ENCODE results near the gene DENND5B.
"Not testable (repeated sequence)": the region's sequence is repeated elsewhere in the genome, so short reads cannot be mapped to it uniquely, and the experiment has no call there.

Gene DENND5B

DNA sequence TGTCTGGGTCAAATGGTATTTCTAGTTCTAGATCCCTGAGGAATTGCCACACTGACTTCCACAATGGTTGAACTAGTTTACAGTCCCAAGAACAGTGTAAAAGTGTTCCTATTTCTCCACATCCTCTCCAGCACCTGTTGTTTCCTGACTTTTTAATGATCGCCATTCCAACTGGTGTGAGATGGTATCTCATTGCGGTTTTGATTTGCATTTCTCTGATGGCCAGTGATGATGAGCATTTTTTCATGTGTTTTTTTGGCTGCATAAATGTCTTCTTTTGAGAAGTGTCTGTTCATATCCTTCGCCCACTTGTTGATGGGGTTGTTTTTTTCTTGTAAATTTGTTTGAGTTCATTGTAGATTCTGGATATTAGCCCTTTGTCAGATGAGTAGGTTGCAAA is 40.3 kb downstream of the DENND5B start:
- not testable (repeated sequence) for DNase-seq

DNA sequence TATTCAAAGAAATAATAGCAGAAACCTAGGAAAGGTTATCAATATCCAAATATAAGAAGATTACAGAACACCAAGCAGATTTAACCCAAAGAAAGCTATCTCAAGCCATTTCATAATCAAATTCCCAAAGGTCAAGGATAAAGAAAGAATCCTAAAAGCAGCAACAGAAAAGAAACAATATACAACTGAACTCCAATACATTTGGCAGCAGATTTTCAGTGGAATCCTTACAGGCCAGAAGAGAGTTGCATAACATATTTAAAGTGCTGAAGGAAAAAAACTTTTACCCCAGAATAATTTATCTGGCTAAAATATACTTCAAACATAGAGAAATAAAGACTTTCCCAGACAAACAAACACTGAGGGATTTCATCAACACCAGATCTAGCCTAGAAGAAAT is 54.3 kb downstream of the DENND5B start:
- no peak for DNase-seq

DNA sequence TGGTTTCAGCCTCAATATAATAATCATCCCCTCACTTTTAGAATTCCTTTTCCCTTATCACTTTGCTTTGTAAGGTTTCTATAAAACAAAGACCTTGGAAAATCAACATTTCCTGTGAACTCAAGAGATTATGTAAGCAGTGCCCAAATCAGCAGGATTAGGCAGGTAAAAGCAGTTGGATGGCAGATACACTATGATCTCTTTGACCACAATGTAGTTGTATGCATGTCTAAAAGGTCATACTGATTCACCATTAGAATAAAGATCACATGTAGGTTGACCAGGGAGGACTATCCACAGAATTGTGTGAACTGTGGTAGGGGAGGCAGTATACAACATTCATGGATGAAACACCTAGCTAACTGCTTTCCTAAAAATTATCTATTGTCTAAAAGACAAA is 57.5 kb downstream of the DENND5B start:
- DNase-seq: no peak

DNA sequence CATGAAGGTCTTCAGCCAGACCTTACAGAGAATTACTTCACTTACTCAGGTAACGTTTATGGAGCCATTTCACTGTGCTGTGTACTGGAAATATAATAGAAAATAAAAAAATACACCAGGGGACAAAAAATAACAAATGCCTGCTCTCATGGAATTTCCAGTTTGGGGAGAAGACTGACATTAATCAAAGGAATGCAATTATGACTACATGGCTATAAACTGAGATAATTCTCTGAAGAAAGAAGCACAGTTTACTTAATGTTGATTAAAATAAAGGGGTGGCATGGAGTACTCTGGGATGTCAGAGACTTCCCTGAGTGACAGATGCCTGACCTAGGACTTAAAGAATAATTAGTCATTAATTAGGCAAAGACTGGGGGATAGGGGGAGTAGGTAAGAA is 59.0 kb downstream of the DENND5B start:
- no peak for DNase-seq

DNA sequence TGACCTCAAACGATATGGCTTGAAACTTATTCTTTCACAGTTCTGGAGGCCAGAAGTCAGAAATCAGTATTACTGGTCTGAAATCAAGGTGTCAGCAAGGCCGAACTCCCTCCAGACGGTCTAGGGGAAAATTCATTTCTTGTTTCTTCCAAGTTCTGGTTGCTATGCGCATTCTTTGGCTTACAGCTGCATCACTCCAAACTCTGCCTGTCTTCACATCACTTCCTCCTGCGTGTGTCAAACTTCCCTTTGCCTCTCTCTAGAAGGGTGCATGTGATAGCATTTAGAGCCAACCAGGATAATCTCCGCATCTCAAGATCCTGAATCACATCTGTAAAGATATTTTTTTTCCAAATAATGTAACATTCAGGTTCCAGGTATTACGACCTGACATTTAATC is 62.8 kb downstream of the DENND5B start:
- DNase-seq: no peak

DNA sequence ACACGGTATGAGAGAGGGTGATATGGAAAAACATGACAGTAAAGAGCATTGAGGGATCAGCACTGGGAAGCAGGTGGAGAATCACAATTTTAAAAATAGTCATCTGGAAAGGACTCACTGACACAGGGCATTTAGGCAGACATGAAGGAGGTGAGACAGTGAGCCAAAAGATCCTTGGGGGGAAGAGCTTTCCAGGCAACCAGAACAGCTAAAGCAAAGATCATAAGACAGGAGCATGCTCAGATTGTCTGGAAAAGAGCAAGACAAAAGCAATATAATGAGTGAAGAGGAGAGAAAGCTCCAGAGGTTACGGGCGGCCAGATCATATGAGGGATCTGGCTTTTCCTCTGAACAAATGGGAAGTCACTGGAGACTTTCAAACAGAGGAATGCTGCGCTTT is 63.9 kb downstream of the DENND5B start:
- DNase-seq: no peak

DNA sequence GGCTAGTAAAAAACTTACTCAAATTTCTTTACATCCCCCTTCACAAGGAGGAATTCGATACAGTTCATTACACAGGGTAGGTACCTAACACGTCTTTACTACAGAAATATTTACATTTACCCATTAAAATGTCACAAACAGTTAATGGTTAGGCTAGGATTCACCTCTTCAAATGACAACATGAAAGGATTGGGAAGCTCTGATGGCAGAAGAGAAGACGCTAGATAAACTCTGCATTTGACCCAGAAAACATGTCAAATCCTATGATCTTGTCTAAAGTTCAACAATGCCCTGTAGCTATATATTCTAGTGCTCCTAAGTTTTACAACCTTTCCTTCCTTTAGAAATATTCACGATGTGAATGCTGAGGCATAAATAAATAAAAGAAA is 64.8 kb downstream of the DENND5B start:
- DNase-seq: no peak

DNA sequence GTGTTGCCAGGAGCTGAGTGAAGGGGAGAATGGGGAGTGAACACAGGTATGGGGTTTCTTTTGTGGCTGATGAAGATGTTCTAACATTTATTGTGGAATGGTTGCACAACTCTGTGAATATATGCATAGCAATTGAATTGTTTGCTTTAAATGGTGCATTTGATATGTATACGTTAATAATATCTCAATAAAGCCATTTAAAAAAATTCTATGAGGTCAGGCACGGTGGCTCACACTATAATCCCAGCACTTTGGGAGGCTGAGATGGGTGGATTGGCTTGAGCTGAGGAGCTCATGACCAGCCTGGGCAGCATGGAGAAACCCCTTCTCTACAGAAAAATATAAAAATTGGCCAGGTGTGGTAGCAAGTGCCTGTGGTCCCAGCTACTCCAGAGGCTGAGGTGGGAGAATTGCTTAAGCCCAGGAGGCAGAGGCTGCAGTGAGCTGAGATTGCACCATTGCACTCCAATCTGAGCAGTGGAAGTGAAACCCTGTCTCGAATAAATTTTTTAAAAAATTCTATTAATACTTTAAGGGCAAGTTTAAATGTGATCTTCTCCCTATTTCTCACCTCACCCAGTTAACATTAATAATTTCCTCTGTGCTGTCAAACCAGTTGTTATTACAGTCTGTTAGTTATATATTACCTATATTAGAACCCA is 65.3 kb downstream of the DENND5B start:
- DNase-seq: no peak

DNA sequence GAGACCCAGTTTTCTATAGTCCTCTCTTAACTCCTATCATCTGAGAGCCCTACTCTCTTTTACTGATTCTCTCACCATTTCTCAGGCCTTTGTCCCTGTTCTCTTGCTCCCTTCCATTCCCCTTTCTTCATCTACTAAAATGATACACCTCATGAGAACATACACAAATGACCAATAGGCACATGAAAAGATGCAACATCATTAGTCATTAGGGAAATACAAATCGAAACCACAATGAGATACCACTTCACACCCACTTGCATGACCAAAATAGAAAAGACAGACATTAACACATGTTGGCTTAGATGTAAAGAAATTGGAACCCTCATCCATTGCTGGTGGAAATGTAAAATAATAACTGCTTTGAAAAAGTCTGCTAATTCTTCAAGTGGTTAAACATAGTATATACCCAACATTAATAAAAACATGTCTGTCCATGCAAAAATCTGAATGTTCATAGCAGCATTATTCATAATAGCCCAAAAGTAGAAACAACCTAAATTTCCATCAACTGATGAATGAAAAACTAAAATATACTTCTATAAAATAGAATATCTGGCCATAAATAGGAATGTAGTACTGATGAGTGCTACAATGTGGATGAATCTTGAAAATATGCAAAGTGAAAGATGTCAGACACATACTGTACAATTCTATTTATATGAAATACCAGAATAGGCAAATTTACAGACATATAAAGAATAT is 66.0 kb downstream of the DENND5B start:
- DNase-seq: no peak

DNA sequence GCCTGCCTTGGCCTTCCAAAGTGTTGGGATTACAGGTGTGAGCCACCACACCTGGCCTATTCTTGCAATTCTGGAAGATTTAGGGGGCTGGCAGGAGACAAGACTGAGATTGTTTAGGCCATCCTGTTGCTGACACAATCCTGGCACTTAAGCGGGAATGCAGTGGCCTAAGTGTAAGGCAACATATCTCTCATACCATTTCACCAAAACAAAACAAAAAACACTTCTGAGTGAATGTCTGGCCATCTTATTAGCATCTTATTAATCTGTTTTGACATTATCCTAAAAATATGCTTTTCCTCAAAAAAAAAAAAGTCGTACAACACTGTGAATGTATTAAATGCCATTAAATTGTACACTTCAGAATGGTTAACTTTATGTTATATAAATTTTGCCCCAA is 67.6 kb downstream of the DENND5B start:
- DNase-seq: no peak

DNA sequence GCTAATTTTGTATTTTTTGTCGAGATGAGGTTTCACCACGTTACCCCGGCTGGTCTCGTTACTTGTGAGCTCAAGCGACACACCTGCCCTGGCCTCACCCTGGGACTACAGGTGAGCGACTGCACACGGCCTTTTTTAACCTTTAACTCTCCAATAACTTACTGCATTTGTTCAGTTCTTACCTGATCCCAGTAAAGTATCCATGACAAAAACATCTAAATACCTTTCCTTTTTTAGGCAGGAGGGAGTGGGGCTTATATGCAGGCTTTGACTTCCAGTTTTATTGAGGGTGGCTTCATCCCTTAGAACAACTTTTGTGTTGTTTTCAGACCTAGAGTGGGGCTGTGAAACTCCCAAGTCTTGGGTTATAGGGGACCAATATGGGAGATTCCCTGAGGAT is 68.3 kb downstream of the DENND5B start:
- DNase-seq: no peak

DNA sequence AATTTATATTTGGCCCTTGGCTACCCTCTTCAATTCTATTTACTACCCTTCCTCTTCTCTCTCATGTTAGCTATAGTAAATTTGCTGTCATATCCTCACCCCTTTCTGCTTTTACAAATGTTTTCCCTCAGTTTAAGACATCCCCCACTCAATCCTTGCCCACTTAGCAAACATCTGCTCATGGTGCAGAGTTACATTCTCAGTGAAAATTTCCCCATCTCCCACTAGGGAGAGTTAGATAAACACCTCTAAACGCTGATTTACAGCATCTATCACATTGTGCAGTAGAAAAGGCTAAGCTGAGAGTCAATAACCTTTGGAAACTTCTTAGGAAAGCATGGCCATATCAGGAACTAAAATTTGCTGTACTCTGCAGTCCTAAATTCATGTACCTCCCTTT is 69.0 kb downstream of the DENND5B start:
- DNase-seq: no peak

DNA sequence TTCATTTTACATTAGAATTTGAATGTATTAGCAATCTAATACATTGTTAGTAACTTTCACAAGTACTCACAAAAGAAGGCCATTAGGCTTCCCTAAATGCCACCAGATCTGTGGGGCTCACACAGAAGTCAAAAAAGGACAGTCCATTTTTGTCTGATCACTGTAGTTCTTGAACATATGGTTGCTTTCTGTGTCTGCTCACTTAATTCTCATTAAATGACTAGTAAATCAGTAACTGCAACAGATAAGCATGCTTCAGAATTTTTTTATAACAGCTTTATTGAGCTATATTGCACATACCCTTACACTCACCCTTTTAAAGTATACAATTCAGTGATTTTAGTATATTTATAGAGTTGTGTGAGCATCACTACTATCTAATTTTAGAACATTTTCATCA is 71.4 kb downstream of the DENND5B start:
- DNase-seq: no peak

DNA sequence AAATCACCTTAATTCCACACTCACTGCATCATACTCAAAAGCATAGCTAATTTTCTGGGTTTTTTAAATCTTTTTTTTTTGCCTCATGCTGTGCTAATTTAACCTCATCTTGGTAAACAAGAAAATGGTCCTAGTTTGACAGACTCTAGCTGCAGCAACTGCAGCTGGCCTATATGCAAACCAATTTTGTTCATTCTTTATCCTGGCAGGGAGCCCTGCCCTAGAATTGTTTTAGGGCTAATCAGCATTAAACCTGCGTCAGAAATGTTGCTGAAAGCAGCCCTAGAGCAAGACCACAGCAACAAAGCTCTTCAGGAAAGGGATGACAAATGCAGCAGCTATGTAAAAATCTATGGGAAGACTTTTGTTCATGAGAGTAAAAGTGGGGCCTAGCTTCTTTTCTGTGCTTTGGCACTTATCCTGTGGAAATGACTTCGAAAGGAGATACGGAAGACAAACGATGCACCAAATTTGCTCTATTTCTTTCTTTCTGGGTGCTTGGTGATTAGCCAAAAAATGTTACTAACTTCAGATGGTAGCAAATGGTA is 72.2 kb downstream of the DENND5B start:
- no peak for DNase-seq

DNA sequence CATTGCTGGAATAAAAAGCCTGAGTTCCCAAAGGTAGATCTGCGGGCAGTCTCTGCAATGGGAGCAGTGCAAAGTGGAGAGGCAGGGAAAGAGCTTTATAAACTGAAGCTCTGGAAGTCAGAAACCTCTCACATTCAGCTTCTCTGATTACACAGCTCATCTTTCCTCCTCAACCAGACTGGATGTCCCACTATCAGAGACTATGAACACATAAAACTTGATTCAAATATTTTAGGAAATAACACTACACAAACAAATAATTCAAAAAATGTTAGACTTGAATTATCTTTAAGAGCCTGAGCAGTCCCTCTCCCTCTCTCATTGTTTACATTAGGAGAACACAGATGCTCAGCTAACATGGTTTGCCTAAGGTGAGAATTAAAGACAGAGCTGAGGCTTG is 72.9 kb downstream of the DENND5B start:
- DNase-seq: no peak

DNA sequence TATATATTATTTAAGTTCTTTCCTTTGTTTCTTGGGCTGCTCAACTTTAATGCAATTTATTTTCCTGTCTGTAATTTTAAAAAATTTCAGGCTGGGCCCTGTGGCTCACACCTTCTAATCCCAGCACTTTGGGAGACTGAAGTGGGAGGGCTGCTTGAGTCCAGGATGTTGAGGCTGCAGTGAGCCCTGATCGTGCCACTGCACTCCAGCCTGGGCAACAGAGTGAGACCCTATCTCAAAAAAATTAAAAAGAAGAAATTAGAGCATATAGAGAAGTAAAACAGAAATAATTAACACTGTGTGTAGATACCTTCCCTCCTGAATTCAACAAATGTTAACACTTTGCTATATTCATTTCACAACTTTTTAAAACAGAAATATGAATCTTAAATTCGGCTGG is 74.2 kb downstream of the DENND5B start:
- DNase-seq: no peak

DNA sequence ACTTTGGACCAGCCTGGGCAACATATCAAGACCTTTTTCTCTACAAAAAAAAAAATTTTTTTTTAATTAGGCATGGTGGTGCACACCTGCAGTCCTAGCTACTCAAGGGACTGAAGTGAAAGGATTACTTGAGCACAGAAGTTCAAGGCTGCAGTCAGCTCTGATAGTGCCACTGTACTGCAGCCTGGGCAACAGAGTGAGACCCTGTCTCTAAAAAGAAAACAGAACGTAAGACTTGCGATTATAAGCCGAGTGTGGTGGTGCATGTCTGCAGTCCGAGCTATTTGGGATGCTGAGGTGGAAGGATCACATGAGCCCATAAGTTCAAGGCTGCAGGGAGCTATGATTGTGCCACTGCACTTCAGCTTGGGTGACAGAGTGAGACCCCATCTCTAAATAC is 76.0 kb downstream of the DENND5B start:
- DNase-seq: no peak

DNA sequence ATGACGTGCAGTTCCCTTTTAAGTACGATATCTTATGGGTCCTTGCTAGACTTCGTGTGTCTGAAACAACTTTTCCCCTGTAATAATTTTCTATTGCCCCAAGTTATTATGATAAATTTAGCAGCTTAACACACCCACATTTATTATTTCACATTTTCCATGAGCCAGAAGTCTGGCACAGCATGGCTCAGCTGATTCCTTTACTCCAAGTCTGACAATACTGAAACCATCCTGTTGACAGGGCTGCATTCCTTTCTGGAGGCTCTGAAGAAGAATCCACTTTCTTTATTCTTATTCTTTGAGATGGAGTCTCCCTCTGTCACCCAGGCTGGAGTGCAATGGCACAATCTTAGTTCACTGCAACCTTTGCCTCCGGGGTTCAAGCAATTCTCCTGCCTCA is 80.9 kb downstream of the DENND5B start:
- no peak for DNase-seq

DNA sequence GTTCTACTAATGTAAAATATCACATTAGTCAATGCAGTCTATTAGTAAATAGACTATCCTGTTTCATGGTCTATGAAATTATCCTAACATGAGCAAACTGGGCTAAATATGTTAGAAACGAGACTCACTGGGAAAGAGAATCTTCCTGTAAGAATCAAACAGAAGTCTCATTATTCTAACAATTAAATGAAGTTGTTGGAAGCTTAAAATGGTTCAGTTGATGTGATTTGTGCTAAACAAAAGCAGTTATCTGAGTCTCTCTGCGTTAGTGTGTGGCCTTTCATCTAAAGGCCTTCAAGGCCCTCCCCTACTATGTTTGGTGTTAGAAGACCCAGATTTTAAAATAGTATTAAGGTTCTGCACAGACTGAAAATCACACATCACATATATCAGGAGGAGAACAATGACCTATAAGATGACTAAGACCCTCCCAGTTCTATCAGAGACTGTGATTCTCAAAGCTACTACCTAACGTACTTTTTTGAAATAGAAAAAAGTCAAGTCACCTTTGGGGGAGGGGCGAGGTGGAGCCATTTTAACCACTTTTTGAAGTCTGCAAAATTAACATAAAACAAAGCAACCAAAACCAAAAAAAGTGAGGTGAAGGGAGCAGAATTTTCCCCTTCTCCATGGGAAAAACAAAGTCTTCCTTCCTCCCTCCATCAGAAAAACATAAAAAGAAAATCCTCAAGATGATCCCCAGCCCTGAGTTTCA is 82.3 kb downstream of the DENND5B start:
- DNase-seq: no peak

DNA sequence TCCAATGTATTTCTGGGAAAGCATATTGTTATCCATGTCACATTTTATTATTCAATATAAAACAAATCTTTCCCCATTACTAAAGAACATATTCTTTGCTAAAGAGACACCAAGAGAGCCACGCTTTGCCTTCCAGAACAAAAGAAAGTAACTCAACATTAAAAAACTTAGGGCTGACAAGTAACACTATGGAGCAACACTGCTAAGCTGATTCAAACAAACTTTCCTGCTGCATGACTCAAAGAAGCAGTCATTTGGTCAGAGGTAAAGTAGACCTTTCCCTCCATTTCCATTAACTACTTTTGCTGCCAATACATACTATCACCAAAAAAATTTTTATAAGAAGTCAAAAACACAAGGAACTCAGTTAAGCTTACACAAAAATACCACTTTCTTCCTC is 83.0 kb downstream of the DENND5B start:
- no peak for DNase-seq

DNA sequence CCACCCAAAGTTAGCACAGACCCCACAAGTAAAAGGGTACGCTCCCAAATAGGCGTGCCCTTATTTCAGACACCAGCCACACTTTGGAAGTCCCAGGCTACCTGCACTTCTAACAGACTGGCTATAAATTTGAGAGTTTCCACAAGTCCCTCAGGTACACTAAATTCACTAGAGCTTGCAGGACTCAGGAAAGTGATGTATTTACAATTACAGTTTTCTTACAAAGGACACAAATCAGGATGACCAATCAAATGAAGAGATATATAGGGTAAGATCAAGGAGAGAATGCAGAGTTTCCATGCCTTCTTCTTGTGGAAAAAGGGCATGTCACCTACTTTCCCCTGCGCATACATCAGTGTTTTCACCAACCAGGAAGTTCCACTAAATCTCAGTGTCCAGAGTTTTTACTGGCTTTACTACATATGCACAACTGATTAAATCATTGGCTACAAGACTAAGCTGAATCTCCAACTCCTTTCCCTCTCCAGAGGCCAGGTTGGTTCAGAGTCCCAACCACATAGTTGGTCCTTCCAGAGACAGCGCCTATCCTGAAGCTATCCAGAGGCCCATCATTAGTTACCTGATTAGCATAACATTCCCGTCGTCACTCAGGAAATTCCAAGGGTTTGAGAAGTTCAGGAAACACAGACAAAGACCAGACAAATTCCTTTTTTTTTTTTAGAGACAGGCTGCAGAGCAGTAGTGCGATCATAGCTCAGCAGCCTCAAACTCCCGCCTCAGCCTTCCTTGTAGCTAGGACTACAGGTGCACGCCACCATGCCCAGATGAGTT is 84.2 kb downstream of the DENND5B start:
- no peak for DNase-seq

DNA sequence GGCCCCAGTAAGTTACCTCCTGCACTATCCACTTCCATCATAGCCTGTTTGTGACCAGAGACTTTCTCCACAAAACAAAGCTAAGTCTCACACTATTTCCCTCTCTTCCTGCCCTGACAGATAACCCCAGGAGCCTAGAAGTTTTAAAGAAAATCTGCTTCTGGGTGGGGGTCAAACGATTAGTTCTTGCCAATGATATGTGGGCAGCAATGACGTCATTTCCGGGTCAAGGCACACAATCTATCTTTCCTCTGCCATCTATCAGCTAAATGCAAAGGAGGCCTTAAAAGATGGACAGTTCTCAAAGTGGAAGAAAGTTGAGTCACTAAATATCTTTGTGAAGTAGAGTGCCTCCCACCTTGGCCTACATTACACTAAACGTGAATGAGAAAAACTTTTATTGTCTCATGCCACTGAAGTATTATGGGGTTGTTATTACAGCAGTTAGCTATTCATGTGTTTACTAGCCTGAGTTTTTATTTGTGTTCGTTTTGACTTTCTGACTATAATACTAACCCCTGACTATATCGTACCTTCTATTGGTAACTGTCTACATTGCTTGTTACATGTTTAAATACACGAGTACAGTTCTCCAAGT is 86.2 kb downstream of the DENND5B start:
- DNase-seq: no peak

DNA sequence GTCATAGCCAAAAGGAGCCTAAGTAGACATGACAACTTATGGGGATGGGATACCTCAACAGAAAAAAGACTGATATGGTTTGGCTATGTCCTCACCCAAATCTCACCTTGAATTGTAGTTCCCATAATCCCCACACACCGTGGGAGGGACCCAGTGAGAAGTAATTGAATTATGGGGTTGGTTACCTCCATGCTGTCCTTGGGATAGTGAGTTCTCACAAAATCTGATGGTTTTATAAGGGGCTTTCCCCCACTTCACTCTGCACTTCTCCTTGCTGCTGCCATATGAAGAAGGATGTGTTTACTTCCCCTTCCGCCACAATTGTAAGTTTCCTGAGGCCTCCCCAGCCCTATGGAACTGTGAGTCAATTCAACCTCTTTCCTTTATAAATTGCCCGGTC is 89.9 kb downstream of the DENND5B start:
- DNase-seq: not testable (repeated sequence)
